CD4-positive, alpha-beta T cell (primary cell): Measurements from ENCODE around the gene GIPC1. TPM values are rescaled to one million over a fixed set of nuclear protein-coding genes. Genes with fewer than 3 reads are reported as not detected.

Source experiments
- ATAC-seq: fragments of 200-7000 bp; cut with Tn5 transposase; one replicate; pipeline ENCODE4 v1.10.0; 2022; ENCODE audit warnings: mild to moderate bottlenecking; ENCODE audit not compliant: poor library complexity
- CTCF ChIA-PET: fragments of 350-600 bp; sonication (Branson Sonifier 250); formaldehyde crosslinking; loops from one replicate; lab custom pipeline; 2021; ENCODE audit warnings: antibody characterized with exemption, inconsistent platforms; lab: Charles Lee
- POLR2A ChIA-PET: fragments of 350-600 bp; sonication (Branson Sonifier 250); formaldehyde crosslinking; loops from one replicate; lab custom pipeline; 2021; ENCODE audit warnings: antibody characterized with exemption, inconsistent platforms; lab: Charles Lee
- DNase-seq, 14 experiments: peaks; one replicate each; pipeline ENCODE4 v3.0.0-alpha.2; 2013 to 2020; ENCODE audit warnings: mixed read lengths in 2 of 14
- H3K27ac ChIP-seq, 2 donors: one replicate each; pipeline versions ENCODE4 v1.5.1 to v1.7.0; 2013; ENCODE audit warnings: low read length in 2 of 2, low read depth in 1 of 2, mild to moderate bottlenecking in 1 of 2
- H3K27me3 ChIP-seq, 2 experiments: 1 replicate in 1 of 2; 2 replicates in 1 of 2; pipeline versions ENCODE4 v1.6.1 to v1.7.0; 2013; ENCODE audit warnings: low read length in 2 of 2, control low read depth in 1 of 2, mild to moderate bottlenecking in 1 of 2, moderate library complexity in 1 of 2; ENCODE audit not compliant: insufficient read depth in 2 of 2, control insufficient read depth in 1 of 2
- H3K36me3 ChIP-seq: one replicate; pipeline ENCODE4 v1.6.1; 2013; ENCODE audit warnings: low read length, control low read depth; ENCODE audit not compliant: insufficient read depth
- H3K4me1 ChIP-seq: one replicate; pipeline ENCODE4 v1.6.1; 2013; ENCODE audit warnings: low read length, control low read depth; ENCODE audit not compliant: insufficient read depth
- H3K4me3 ChIP-seq: one replicate; pipeline ENCODE4 v1.5.1; 2013; ENCODE audit warnings: mild to moderate bottlenecking, low read length, moderate library complexity
- H3K9me3 ChIP-seq, 2 experiments: 1 replicate in 1 of 2; 2 replicates in 1 of 2; pipeline versions ENCODE4 v1.6.1 to v1.7.0; 2013; ENCODE audit warnings: low read length in 2 of 2, mild to moderate bottlenecking in 2 of 2, control low read depth in 1 of 2, moderate library complexity in 1 of 2; ENCODE audit not compliant: control insufficient read depth in 1 of 2, insufficient read depth in 1 of 2
- H3K27ac Mint-ChIP-seq: one replicate; pipeline ENCODE4 v1.8.0; 2020; ENCODE audit warnings: mixed read lengths
- H3K27me3 Mint-ChIP-seq: one replicate; pipeline ENCODE4 v1.8.0; 2021; ENCODE audit warnings: mixed read lengths
- H3K36me3 Mint-ChIP-seq: one replicate; pipeline ENCODE4 v1.8.0; 2021; ENCODE audit warnings: low read depth, mixed read lengths
- H3K4me1 Mint-ChIP-seq: one replicate; pipeline ENCODE4 v1.8.0; 2021; ENCODE audit warnings: low read depth, mixed read lengths
- H3K4me3 Mint-ChIP-seq: one replicate; pipeline ENCODE4 v1.8.0; 2020; ENCODE audit warnings: mild to moderate bottlenecking, mixed read lengths
- H3K9me3 Mint-ChIP-seq: one replicate; pipeline ENCODE4 v1.8.0; 2020; ENCODE audit warnings: mixed read lengths
- intact Hi-C, 2 experiments: fragments of 100-400 bp; cut with DNase I in 1 of 2; cut with micrococcal nuclease in 1 of 2; formaldehyde crosslinking; loops; one replicate each; pipeline versions ENCODE4 v1.15.1 to v1.9.0; 2023 to 2025; cut with DNase I, micrococcal nuclease
- total RNA-seq, 174 experiments: library from RNA in 2 of 174; stranded (reverse) in 2 of 174; gene quantifications; one replicate each; pipeline ENCODE4 v1.2.3 and lab custom pipeline; 2021 to 2026
- TF ChIP-seq, protein P1 (sequence below): fragments of 200-600 bp; IDR thresholded peaks from one replicate; pipeline ENCODE4 v1.8.0; 2022; ENCODE audit warnings: antibody characterized with exemption, mild to moderate bottlenecking

The GIPC1 gene
- total RNA-seq, 2 experiments from 2014 or later = 17.8 to 21.0 TPM

DNA sequence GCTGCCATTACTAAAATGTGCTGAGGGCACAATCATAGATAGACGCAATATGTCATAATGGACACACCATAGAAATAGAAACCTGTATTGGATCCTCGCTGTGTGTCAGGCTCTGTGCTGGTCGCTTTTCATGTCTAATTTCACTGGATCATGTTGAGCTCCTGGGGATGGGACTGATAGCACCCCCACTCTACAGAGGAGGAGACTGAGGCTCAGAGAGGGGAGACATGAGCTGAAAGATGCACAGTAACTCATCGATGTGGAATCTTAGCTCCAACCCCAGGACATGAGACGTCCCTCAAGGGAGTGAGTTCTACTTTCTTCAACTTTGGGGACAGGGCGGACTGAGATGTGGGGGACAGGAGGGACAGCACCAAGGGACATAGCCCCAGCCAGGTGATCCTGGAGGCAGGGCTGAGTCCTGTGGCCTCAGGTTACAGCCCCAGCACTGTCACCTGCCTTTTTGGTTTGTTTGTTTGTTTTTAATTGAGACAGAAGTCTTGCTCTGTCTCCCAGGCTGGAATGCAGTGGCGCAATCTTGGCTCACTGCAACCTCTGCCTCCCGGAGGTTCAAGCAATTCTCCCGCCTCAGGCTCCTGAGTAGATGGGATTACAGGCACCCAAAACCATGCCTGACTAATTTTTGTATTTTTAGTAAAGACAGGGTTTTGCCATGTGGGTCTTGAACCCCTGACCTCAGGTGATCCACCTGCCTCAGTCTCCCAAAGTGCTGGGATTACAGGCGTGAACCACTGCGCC, 6.6 kb upstream of the GIPC1 start:
- Histone ChIP-seq H3K27ac (no peak overlapping the region), H3K27me3 (no peaks in the 10 kb centered on the region), H3K4me3 (no peak overlapping the region), H3K36me3 (no peaks in the 10 kb centered on the region), H3K9me3 (no peaks in the 10 kb centered on the region), H3K4me1 (peaks cover 35% of the 10 kb centered on the region)
- ATAC-seq = no peak
- Mint-ChIP-seq H3K27me3 (no peaks in the 10 kb centered on the region), H3K36me3 (no peaks in the 10 kb centered on the region), H3K9me3 (no peaks in the 10 kb centered on the region), H3K4me3 (no peak overlapping the region), H3K27ac (no peak overlapping the region), H3K4me1 (peaks cover 46% of the 10 kb centered on the region)
- CTCF ChIA-PET = interaction anchor here (0.6 to 1.4 kb wide), 3 partner anchors 21 to 54 kb away, joined by 3 to 4 read pairs (median 3); no protein-coding TSS in a partner anchor
- intact Hi-C loops = no loop called here
- POLR2A ChIA-PET = interaction anchor here (0.8 to 5.6 kb wide), 2 partner anchors 16 to 27 kb away, joined by 3 to 44 read pairs; partner anchors contain the start of genes DNAJB1 and TECR
- TF ChIP-seq, protein P1, sequence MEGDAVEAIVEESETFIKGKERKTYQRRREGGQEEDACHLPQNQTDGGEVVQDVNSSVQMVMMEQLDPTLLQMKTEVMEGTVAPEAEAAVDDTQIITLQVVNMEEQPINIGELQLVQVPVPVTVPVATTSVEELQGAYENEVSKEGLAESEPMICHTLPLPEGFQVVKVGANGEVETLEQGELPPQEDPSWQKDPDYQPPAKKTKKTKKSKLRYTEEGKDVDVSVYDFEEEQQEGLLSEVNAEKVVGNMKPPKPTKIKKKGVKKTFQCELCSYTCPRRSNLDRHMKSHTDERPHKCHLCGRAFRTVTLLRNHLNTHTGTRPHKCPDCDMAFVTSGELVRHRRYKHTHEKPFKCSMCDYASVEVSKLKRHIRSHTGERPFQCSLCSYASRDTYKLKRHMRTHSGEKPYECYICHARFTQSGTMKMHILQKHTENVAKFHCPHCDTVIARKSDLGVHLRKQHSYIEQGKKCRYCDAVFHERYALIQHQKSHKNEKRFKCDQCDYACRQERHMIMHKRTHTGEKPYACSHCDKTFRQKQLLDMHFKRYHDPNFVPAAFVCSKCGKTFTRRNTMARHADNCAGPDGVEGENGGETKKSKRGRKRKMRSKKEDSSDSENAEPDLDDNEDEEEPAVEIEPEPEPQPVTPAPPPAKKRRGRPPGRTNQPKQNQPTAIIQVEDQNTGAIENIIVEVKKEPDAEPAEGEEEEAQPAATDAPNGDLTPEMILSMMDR = no peak
- DNase-seq = no peak

DNA sequence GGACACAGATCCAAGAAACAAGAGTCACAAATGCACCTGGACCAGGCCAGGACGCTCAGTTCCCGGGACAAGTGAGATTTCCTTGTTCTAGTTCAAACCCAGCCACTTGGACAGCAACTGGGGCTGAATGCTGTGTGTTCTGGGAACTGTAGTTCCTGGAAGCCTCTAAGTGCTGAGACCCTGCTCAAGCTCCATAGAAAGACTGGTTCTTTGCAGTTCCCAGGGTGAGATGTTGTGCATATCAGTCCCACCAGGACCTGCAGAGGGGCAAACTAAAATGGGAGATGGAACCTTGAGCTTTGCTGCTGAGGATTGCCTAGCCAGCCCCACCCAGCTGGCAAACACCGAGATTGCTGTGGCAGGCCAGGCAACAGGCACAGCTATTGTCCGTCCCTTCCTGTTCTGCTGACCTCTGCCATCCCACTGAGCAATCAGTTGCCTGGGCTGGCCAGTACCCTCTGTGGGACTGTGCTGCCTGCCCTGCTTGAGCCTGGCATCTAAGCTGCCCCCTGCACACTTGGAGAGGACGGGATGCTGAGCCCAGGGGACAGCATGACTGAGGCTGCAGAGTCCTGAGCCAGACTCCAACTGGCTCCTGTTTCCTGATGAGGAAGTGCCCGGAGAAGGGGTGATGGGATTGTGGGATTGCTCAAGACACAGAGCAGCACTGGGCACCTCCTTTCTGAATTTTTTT, 1.4 kb upstream of the GIPC1 start:
- H3K4me3 Mint-ChIP-seq = peak overlapping the region; percentile 86
- no peak overlapping the region for H3K4me3 ChIP-seq
- intact Hi-C loops = loop anchor here in 1 of 2 experiments (10.0 kb wide), 1 partner anchor 187 kb away; no protein-coding TSS in a partner anchor
- H3K27ac Mint-ChIP-seq = peak overlapping the region; percentile 70
- H3K27ac ChIP-seq = no peak overlapping the region
- H3K36me3 Mint-ChIP-seq = peaks cover 14% of the 10 kb centered on the region
- DNase-seq = no peak
- no peaks in the 10 kb centered on the region for H3K9me3 ChIP-seq
- no peaks in the 10 kb centered on the region for H3K9me3 Mint-ChIP-seq
- H3K27me3 ChIP-seq = no peaks in the 10 kb centered on the region
- peaks cover 30% of the 10 kb centered on the region for H3K4me1 ChIP-seq
- TF ChIP-seq, protein P1 = no peak
- H3K4me1 Mint-ChIP-seq = peaks cover 40% of the 10 kb centered on the region
- ChIA-PET POLR2A (interaction anchor here (1.1 to 6.0 kb wide), 4 partner anchors 8 to 545 kb away, joined by 3 to 70 read pairs (median 28); partner anchors contain the start of genes DCAF15 and DNAJB1), CTCF (interaction anchor here (0.8 to 2.3 kb wide), 3 partner anchors 11 to 54 kb away, joined by 3 to 6 read pairs (median 3); no protein-coding TSS in a partner anchor)
- ATAC-seq = no peak
- peaks cover 4% of the 10 kb centered on the region for H3K36me3 ChIP-seq
- H3K27me3 Mint-ChIP-seq = no peaks in the 10 kb centered on the region

DNA sequence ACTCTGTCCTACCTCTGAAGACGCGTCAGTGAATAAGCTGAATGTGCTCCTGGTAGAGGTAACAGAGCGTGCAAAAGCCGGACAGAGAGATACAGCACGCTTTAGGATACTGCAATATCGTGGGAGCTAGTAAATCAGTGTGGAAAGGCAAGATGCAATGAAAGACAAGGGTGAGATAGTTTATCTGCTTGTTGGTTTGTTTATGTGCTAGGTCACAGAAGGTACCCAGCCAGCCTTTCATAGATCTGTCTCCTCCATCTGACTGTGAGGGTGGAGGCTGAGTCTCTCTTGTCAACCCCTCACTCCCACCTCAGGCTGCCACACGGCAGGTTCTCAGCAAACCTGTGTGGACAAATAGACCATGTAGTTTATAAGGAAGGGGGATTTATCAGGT, 904 bp upstream of the GIPC1 start:
- peaks cover 4% of the 10 kb centered on the region for H3K36me3 ChIP-seq
- TF ChIP-seq, protein P1 = no peak
- H3K27ac ChIP-seq = no peak overlapping the region
- Mint-ChIP-seq H3K9me3 (no peaks in the 10 kb centered on the region), H3K4me1 (peaks cover 38% of the 10 kb centered on the region), H3K4me3 (peak overlapping the region; percentile 86), H3K27ac (peak overlapping the region; percentile 70), H3K27me3 (no peaks in the 10 kb centered on the region), H3K36me3 (peaks cover 20% of the 10 kb centered on the region)
- ChIA-PET CTCF (interaction anchor here (0.6 to 2.3 kb wide), 6 partner anchors 8 to 429 kb away, joined by 3 to 6 read pairs (median 4); partner anchors contain the start of gene DNAJB1), POLR2A (interaction anchor here (0.7 to 6.0 kb wide), 12 partner anchors 9 to 544 kb away, joined by 3 to 70 read pairs (median 6); partner anchors contain the start of genes ADGRE5, DCAF15, DNAJB1 and PKN1)
- H3K4me1 ChIP-seq = peaks cover 30% of the 10 kb centered on the region
- no peak overlapping the region for H3K4me3 ChIP-seq
- ATAC-seq (no peak), DNase-seq (peak in 1 of 14 experiments; percentile 28)
- intact Hi-C loops = loop anchor here in 1 of 2 experiments (10.0 kb wide), 1 partner anchor 188 kb away; no protein-coding TSS in a partner anchor
- H3K9me3 ChIP-seq = no peaks in the 10 kb centered on the region
- H3K27me3 ChIP-seq = no peaks in the 10 kb centered on the region
